Mesenchymal stem cell (in vitro differentiated cells and primary cell): ENCODE measurements around the gene MTSS2.
A peak's percentile ranks its signal among the peaks of the same experiment; 100 is the strongest.

Experiments
- DNase-seq: peaks from one replicate; pipeline ENCODE4 v3.0.0-alpha.2; 2013
- H2AFZ ChIP-seq: one replicate; pipeline ENCODE4 v1.6.1; 2013; ENCODE audit warnings: low read depth, mild to moderate bottlenecking, control low read depth, inconsistent platforms, low read length, moderate library complexity
- H2AK5ac ChIP-seq: 2 replicates; pipeline ENCODE4 v1.6.1; 2013; ENCODE audit warnings: low read length, moderate library complexity, mild to moderate bottlenecking, inconsistent platforms; ENCODE audit not compliant: severe bottlenecking
- H2BK120ac ChIP-seq: one replicate; pipeline ENCODE4 v1.6.1; 2013; ENCODE audit warnings: low read depth, mild to moderate bottlenecking, inconsistent platforms, low read length, moderate library complexity
- H2BK12ac ChIP-seq, 2 experiments: one replicate each; pipeline ENCODE4 v1.6.1; 2013; ENCODE audit warnings: inconsistent platforms in 2 of 2, low read length in 2 of 2, mild to moderate bottlenecking in 2 of 2, moderate library complexity in 2 of 2, control low read depth in 1 of 2
- H2BK15ac ChIP-seq: one replicate; pipeline ENCODE4 v1.6.1; 2013; ENCODE audit warnings: mild to moderate bottlenecking, low read depth, inconsistent platforms; ENCODE audit not compliant: poor library complexity, severe bottlenecking
- H2BK5ac ChIP-seq: 2 replicates; pipeline ENCODE4 v1.6.1; 2013; ENCODE audit warnings: low read depth, mild to moderate bottlenecking, low read length, control low read depth, inconsistent platforms; ENCODE audit not compliant: poor library complexity, severe bottlenecking
- H3K14ac ChIP-seq, 2 experiments: one replicate each; pipeline ENCODE4 v1.6.1; 2013; ENCODE audit warnings: inconsistent platforms in 2 of 2, low read length in 2 of 2, control low read depth in 1 of 2, mild to moderate bottlenecking in 1 of 2, moderate library complexity in 1 of 2
- H3K18ac ChIP-seq, 2 experiments: one replicate each; pipeline ENCODE4 v1.6.1; 2013; ENCODE audit warnings: inconsistent platforms in 2 of 2, low read length in 2 of 2, control low read depth in 1 of 2, low read depth in 1 of 2, mild to moderate bottlenecking in 1 of 2
- H3K23ac ChIP-seq, 2 experiments: one replicate each; pipeline ENCODE4 v1.6.1; 2013; ENCODE audit warnings: inconsistent platforms in 2 of 2, low read length in 2 of 2, mild to moderate bottlenecking in 2 of 2, moderate library complexity in 2 of 2, control low read depth in 1 of 2
- H3K27ac ChIP-seq: 2 replicates; pipeline ENCODE4 v1.5.1; 2013; ENCODE audit warnings: mild to moderate bottlenecking, moderate library complexity, low read length, control low read depth, inconsistent platforms; ENCODE audit not compliant: poor library complexity, severe bottlenecking
- H3K27me3 ChIP-seq, 2 experiments: 2 replicates each; pipeline versions ENCODE4 v1.6.1 to v1.7.0; 2013; ENCODE audit warnings: low read length in 2 of 2, mild to moderate bottlenecking in 2 of 2, moderate library complexity in 2 of 2, control low read depth in 1 of 2, inconsistent platforms in 1 of 2; ENCODE audit not compliant: control insufficient read depth in 1 of 2, insufficient read depth in 1 of 2
- H3K36me3 ChIP-seq, 2 experiments: 2 replicates each; pipeline versions ENCODE4 v1.6.1 to v1.7.0; 2013; ENCODE audit warnings: low read length in 2 of 2, control low read depth in 1 of 2, inconsistent platforms in 1 of 2, low read depth in 1 of 2, mild to moderate bottlenecking in 1 of 2; ENCODE audit not compliant: insufficient read depth in 2 of 2, control insufficient read depth in 1 of 2
- H3K4ac ChIP-seq, 2 experiments: one replicate each; pipeline ENCODE4 v1.6.1; 2013; ENCODE audit warnings: inconsistent platforms in 2 of 2, low read length in 2 of 2, mild to moderate bottlenecking in 2 of 2, moderate library complexity in 2 of 2, control low read depth in 1 of 2, low read depth in 1 of 2
- H3K4me1 ChIP-seq: 2 replicates; pipeline ENCODE4 v1.6.1; 2013; ENCODE audit warnings: low read depth, low read length, control low read depth; ENCODE audit not compliant: control insufficient read depth, insufficient read depth
- H3K4me2 ChIP-seq: 2 replicates; pipeline ENCODE4 v1.6.1; 2013; ENCODE audit warnings: low read length, mild to moderate bottlenecking, inconsistent platforms; ENCODE audit not compliant: poor library complexity, severe bottlenecking
- H3K4me3 ChIP-seq, 2 experiments: 2 replicates each; pipeline versions ENCODE4 v1.5.1 to v1.7.0; 2013; ENCODE audit warnings: low read length in 2 of 2, mild to moderate bottlenecking in 2 of 2, control low read depth in 1 of 2, low read depth in 1 of 2; ENCODE audit not compliant: insufficient read depth in 1 of 2
- H3K79me1 ChIP-seq: replicated peaks from 2 replicates; pipeline ENCODE4 v1.6.1; 2013; ENCODE audit warnings: mild to moderate bottlenecking, control low read depth, low read length, inconsistent platforms; ENCODE audit not compliant: poor library complexity, severe bottlenecking
- H3K9ac ChIP-seq: 2 replicates; pipeline ENCODE4 v1.7.0; 2013; ENCODE audit warnings: mild to moderate bottlenecking, low read length, moderate library complexity
- H3K9me3 ChIP-seq: 2 replicates; pipeline ENCODE4 v1.7.0; 2013; ENCODE audit warnings: mild to moderate bottlenecking, low read length; ENCODE audit not compliant: control insufficient read depth
- H4K8ac ChIP-seq: one replicate; pipeline ENCODE4 v1.6.1; 2013; ENCODE audit warnings: inconsistent platforms, mild to moderate bottlenecking, low read length, moderate library complexity
- H4K91ac ChIP-seq: one replicate; pipeline ENCODE4 v1.6.1; 2013; ENCODE audit warnings: mild to moderate bottlenecking, low read length, inconsistent platforms
- WGBS: methylation state at CpG from one replicate; pipeline ENCODE4 v1.1.7; 2013; ENCODE audit warnings: mixed read lengths; 5-methylcytosine and 5-hydroxymethylcytosine counted together

Gene MTSS2

GRCh38 chr16:70700101-70701020, 14.5 kb upstream of the MTSS2 start:
- DNase-seq, result peak; percentile 36
- Histone ChIP-seq H3K4me3 (no peak overlapping the region), H3K36me3 (peaks cover 6 to 17% of the 10 kb centered on the region in 2 experiments), H2BK15ac (peak overlapping the region; percentile 75), H3K79me1 (peaks cover 8% of the 10 kb centered on the region), H3K23ac (no peak overlapping the region), H2AK5ac (peak overlapping the region; percentile 19), H3K27ac (no peak overlapping the region), H3K4me2 (no peak overlapping the region), H3K18ac (peak overlapping the region; percentile 76 to 87), H3K14ac (no peak overlapping the region), H2BK12ac (peak overlapping the region; percentile 38 to 87), H4K91ac (peak overlapping the region; percentile 83), H3K4ac (peak overlapping the region; percentile 64 to 70), H2AFZ (no peak overlapping the region), H2BK5ac (no peak overlapping the region), H3K9me3 (no peaks in the 10 kb centered on the region), H3K27me3 (no peaks in the 10 kb centered on the region), H2BK120ac (peak overlapping the region; percentile 69), H3K9ac (no peak overlapping the region), H3K4me1 (peaks cover 90% of the 10 kb centered on the region), H4K8ac (peak overlapping the region; percentile 72)
- WGBS, result 86% methylated on average over 28 of the region's 30 CpGs

GRCh38 chr16:70699696-70700095, 13.8 kb upstream of the MTSS2 start:
- H3K27ac ChIP-seq, result no peak overlapping the region
- H3K4me1 ChIP-seq, result peaks cover 88% of the 10 kb centered on the region
- H3K9ac ChIP-seq, result no peak overlapping the region
- peak overlapping the region in 1 of 2 experiments; percentile 34 for H3K23ac ChIP-seq
- DNase-seq, result no peak
- H2BK15ac ChIP-seq, result no peak overlapping the region
- H3K36me3 ChIP-seq, result peaks cover 6 to 17% of the 10 kb centered on the region in 2 experiments
- H2BK120ac ChIP-seq, result no peak overlapping the region
- H2AK5ac ChIP-seq, result peak overlapping the region; percentile 27
- peak overlapping the region; percentile 38 for H4K8ac ChIP-seq
- peak overlapping the region in 1 of 2 experiments; percentile 78 for H3K14ac ChIP-seq
- WGBS, result 96% methylated on average over 17 of the region's 17 CpGs
- H3K4ac ChIP-seq, result peak overlapping the region; percentile 37 to 39
- H2AFZ ChIP-seq, result no peak overlapping the region
- no peaks in the 10 kb centered on the region for H3K9me3 ChIP-seq
- no peaks in the 10 kb centered on the region for H3K27me3 ChIP-seq
- H3K4me3 ChIP-seq, result no peak overlapping the region
- no peak overlapping the region for H3K4me2 ChIP-seq
- H2BK12ac ChIP-seq, result peak overlapping the region; percentile 61 to 82
- peak overlapping the region; percentile 80 for H4K91ac ChIP-seq
- peak overlapping the region; percentile 48 to 52 for H3K18ac ChIP-seq
- H3K79me1 ChIP-seq, result peaks cover 8% of the 10 kb centered on the region
- H2BK5ac ChIP-seq, result no peak overlapping the region

- peaks cover 88% of the 10 kb centered on the region for H3K4me1 ChIP-seq
- no peak overlapping the region for H3K14ac ChIP-seq
- H2AFZ ChIP-seq, result no peak overlapping the region
Measured at GRCh38 chr16:70698901-70699300, 13.0 kb upstream of the MTSS2 start.

GRCh38 chr16:70697594-70698170, 11.8 kb upstream of the MTSS2 start:
- Histone ChIP-seq H2BK15ac (no peak overlapping the region), H2AK5ac (peak overlapping the region; percentile 54), H3K23ac (no peak overlapping the region), H3K14ac (no peak overlapping the region), H3K4me2 (no peak overlapping the region), H4K91ac (peak overlapping the region; percentile 78), H3K4me3 (no peak overlapping the region), H3K27me3 (no peaks in the 10 kb centered on the region), H3K27ac (no peak overlapping the region), H2BK5ac (no peak overlapping the region), H3K36me3 (peaks cover 6 to 18% of the 10 kb centered on the region in 2 experiments), H3K9ac (no peak overlapping the region), H3K18ac (peak overlapping the region; percentile 13 to 69), H2AFZ (no peak overlapping the region), H3K4ac (peak overlapping the region in 1 of 2 experiments; percentile 17), H3K79me1 (peaks cover 8% of the 10 kb centered on the region), H4K8ac (no peak overlapping the region), H2BK12ac (peak overlapping the region; percentile 8 to 39), H3K9me3 (no peaks in the 10 kb centered on the region), H3K4me1 (peaks cover 88% of the 10 kb centered on the region), H2BK120ac (no peak overlapping the region)
- 89% methylated on average over 14 of the region's 14 CpGs for WGBS
- peak; percentile 55 for DNase-seq

More at GRCh38 chr16:70698901-70699300, 13.0 kb upstream of the MTSS2 start:
- Histone ChIP-seq H3K4ac (no peak overlapping the region), H3K79me1 (peaks cover 8% of the 10 kb centered on the region), H2BK120ac (no peak overlapping the region), H3K9me3 (no peaks in the 10 kb centered on the region), H2BK12ac (peak overlapping the region in 1 of 2 experiments; percentile 88), H3K18ac (no peak overlapping the region), H3K27ac (no peak overlapping the region), H2AK5ac (no peak overlapping the region), H3K4me2 (no peak overlapping the region), H3K36me3 (peaks cover 6 to 17% of the 10 kb centered on the region in 2 experiments), H3K27me3 (no peaks in the 10 kb centered on the region), H2BK5ac (no peak overlapping the region), H3K9ac (no peak overlapping the region), H4K8ac (no peak overlapping the region), H3K23ac (no peak overlapping the region), H2BK15ac (no peak overlapping the region), H4K91ac (peak overlapping the region; percentile 40), H3K4me3 (no peak overlapping the region)
- WGBS, result 95% methylated on average over 10 of the region's 10 CpGs
- no peak for DNase-seq
